Measurements from ENCODE around the gene KCNB1. TPM values are rescaled to one million over a fixed set of nuclear protein-coding genes. Genes with fewer than 3 reads are reported as not detected.

Gene KCNB1
- total RNA-seq, 1 experiment from 2014 or later: 0.68 TPM

- Histone ChIP-seq H3K9ac (ENCODE audit: extremely low read depth, insufficient read length, low read length) (no peak overlapping the region), H3T11ph (ENCODE audit: low read length) (no peak overlapping the region), H3K4me1 (ENCODE audit: insufficient read depth, low read length) (no peaks in the 10 kb centered on the region), H2BK12ac (ENCODE audit: insufficient read length, low read depth, low read length) (no peak overlapping the region), H4K91ac (ENCODE audit: insufficient read length, low read depth, low read length) (no peak overlapping the region), H2BK20ac (ENCODE audit: low read depth, low read length, poor library complexity, severe bottlenecking) (no peak overlapping the region), H3K4ac (ENCODE audit: low read depth, low read length) (no peak overlapping the region), H3K79me2 (ENCODE audit: insufficient read depth, low read length) (no peaks in the 10 kb centered on the region), H3K27me3 (ENCODE audit: insufficient read depth, low read length) (no peaks in the 10 kb centered on the region), H4K5ac (ENCODE audit: insufficient read length, low read depth, low read length) (no peak overlapping the region), H2AK5ac (ENCODE audit: insufficient read length, low read length) (no peak overlapping the region), H4K8ac (replicated peaks; ENCODE audit: insufficient read length, low read depth, low read length) (no peak overlapping the region), H2BK5ac (ENCODE audit: insufficient read length, low read length) (no peak overlapping the region), H2BK120ac (ENCODE audit: low read depth, low read length, poor library complexity, severe bottlenecking) (no peak overlapping the region), H3K23ac (ENCODE audit: insufficient read length, low read depth, low read length) (no peak overlapping the region), H3K27ac (ENCODE audit: insufficient read length, low read depth, low read length) (no peak overlapping the region), H4K20me1 (ENCODE audit: control insufficient read depth, insufficient read depth, insufficient read length) (no peaks in the 10 kb centered on the region), H3K23me2 (ENCODE audit: insufficient read length, low read depth, low read length, poor library complexity, severe bottlenecking) (no peaks in the 10 kb centered on the region), H3K56ac (ENCODE audit: insufficient read length, low read depth, low read length) (no peak overlapping the region), H3K79me1 (ENCODE audit: insufficient read depth, low read depth, low read length, poor library complexity, severe bottlenecking) (no peaks in the 10 kb centered on the region), H2AFZ (ENCODE audit: low read length) (no peak overlapping the region), H2BK15ac (ENCODE audit: low read depth, low read length) (no peak overlapping the region), H3K9me3 (ENCODE audit: control insufficient read depth, low read depth, low read length) (no peaks in the 10 kb centered on the region), H3K18ac (ENCODE audit: insufficient read length, low read depth, low read length) (no peak overlapping the region), H3K14ac (ENCODE audit: insufficient read depth, low read length) (no peak overlapping the region), H3K4me2 (ENCODE audit: insufficient read depth, insufficient read length, low read length) (no peak overlapping the region)
- TF ChIP-seq CTCF (conservative IDR thresholded peaks at IDR 0.05): no peak
- DNase-seq: no peak
- Mint-ChIP-seq H3K9me3 (no peaks in the 10 kb centered on the region), H3K27ac (no peak overlapping the region), H3K36me3 (ENCODE audit: insufficient read depth in 1 of 3, low read depth in 3 of 3) (no peaks in the 10 kb centered on the region), H3K4me3 (no peak overlapping the region), H3K4me1 (peaks cover 0 to 4% of the 10 kb centered on the region in 2 experiments; a peak in 2 of 4 replicates), H3K27me3 (ENCODE audit: low read depth) (peaks cover 8% of the 10 kb centered on the region)
- no CpG with 5 or more reads among the region's 4 CpGs for WGBS (ENCODE audit: extremely low coverage, insufficient read length, low lambda C conversion rate)
Observed at GRCh38 chr20:49394264-49394663, 88.2 kb downstream of the KCNB1 start.

All from H9 (cell line).